Activated CD4-positive, alpha-beta memory T cell treated with anti-CD3 and anti-CD28 coated beads, Interleukin-2, amount 10 ng/mL, durations not matched to agents 7 days and 5 days (primary cell): ENCODE results near the gene IBSP. TPM values are rescaled to one million over a fixed set of nuclear protein-coding genes. Genes with fewer than 3 reads are reported as not detected.

ENCODE experiments used
- CTCF ChIA-PET: fragments of 350-600 bp; sonication (Branson Sonifier 250); formaldehyde crosslinking; loops from one replicate; lab custom pipeline; 2021; ENCODE audit warnings: antibody characterized with exemption, inconsistent platforms; lab: Charles Lee
- POLR2A ChIA-PET: fragments of 350-600 bp; sonication (Branson Sonifier 250); formaldehyde crosslinking; loops from one replicate; lab custom pipeline; 2021; ENCODE audit warnings: antibody characterized with exemption; lab: Charles Lee
- DNase-seq: peaks from one replicate; pipeline ENCODE4 v3.0.0-alpha.2; 2020
- H3K27ac Mint-ChIP-seq: one replicate; pipeline ENCODE4 v1.8.0; 2021; ENCODE audit warnings: mild to moderate bottlenecking, mixed read lengths
- H3K27me3 Mint-ChIP-seq: one replicate; pipeline ENCODE4 v1.8.0; 2021; ENCODE audit warnings: mixed read lengths
- H3K36me3 Mint-ChIP-seq: one replicate; pipeline ENCODE4 v1.8.0; 2021; ENCODE audit warnings: low read depth, mixed read lengths
- H3K4me1 Mint-ChIP-seq: one replicate; pipeline ENCODE4 v1.8.0; 2021; ENCODE audit warnings: mixed read lengths
- H3K4me3 Mint-ChIP-seq: one replicate; pipeline ENCODE4 v1.8.0; 2021; ENCODE audit warnings: mild to moderate bottlenecking, mixed read lengths
- H3K9me3 Mint-ChIP-seq: one replicate; pipeline ENCODE4 v1.8.0; 2021; ENCODE audit warnings: mixed read lengths
- total RNA-seq, 2 experiments: library from RNA; stranded (reverse); gene quantifications; one replicate each; pipeline ENCODE4 v1.2.3, GENCODE V29; 2021

IBSP gene, protein sequence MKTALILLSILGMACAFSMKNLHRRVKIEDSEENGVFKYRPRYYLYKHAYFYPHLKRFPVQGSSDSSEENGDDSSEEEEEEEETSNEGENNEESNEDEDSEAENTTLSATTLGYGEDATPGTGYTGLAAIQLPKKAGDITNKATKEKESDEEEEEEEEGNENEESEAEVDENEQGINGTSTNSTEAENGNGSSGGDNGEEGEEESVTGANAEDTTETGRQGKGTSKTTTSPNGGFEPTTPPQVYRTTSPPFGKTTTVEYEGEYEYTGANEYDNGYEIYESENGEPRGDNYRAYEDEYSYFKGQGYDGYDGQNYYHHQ
- not detected for total RNA-seq

DNA sequence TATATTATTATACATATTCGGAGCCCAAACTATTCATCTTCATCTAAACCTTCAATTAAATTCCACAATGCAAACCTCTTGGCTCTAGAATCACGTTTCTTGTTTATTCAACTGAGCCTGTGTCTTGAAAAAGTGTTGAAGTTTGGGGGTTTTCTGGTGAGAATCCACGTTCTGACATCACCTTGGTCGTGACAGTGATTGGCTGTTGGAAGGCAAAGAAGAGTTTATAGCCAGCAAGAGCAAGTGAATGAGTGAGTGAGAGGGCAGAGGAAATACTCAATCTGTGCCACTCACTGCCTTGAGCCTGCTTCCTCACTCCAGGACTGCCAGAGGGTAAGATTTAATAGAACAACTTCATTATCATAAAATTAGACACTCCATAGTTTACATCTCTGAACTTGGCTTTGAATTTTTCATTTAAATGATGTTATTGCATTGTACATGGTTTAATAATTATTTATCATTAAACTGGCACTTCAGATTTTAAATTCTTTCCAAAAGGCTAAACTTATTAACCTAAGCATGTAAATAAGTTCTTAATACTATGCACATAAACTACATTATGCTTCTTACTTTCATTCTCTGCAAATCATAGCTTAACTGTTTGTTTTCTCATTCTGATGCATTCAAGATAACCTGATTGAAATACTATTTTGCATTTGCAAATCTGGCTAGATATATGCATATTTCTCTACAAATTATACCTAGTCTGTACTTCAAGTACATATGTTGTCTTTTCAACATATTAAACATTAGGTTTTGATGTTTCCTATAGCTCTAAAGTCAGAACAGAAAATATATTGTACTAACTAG, at the start of gene IBSP:
Gene IBSP (plus strand): TSS at position 254 of the 813 bp plus-strand sequence. CDS start 2,808 bp downstream, outside the sequence.
- Mint-ChIP-seq H3K4me1 (no peaks in the 10 kb centered on the region), H3K27me3 (peaks cover 2% of the 10 kb centered on the region), H3K9me3 (no peaks in the 10 kb centered on the region), H3K27ac (no peak within 1 kb of the TSS), H3K4me3 (no peak within 1 kb of the TSS), H3K36me3 (no peaks in the 10 kb centered on the region)
- DNase-seq = no peak
- CTCF ChIA-PET = no interaction called here
- POLR2A ChIA-PET = no interaction called here

DNA sequence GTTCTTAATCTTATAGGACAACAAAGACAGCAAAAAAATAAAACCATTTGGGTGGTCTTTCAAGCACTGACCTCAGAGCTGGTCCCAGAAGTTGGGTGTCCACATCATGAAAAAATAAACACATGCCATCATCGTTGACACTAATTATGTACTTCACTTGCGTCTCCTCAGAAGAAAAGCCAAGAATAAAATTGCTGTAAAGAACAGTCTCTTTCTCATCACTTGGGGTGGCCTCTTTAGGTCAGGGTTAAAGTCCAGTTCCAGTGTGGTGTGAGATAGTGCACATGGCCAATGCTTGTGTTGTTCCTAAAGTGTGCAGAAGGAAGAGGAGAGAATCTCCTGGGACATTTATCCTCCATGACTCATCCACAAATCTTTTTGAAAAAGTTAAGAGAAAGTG, 49.5 kb upstream of the IBSP start:
- H3K4me1 Mint-ChIP-seq = no peaks in the 10 kb centered on the region
- DNase-seq = no peak
- H3K9me3 Mint-ChIP-seq = peaks cover 2% of the 10 kb centered on the region
- no peak overlapping the region for H3K4me3 Mint-ChIP-seq
- ChIA-PET POLR2A (no interaction called here), CTCF (no interaction called here)
- no peak overlapping the region for H3K27ac Mint-ChIP-seq
- no peaks in the 10 kb centered on the region for H3K36me3 Mint-ChIP-seq
- peaks cover 2% of the 10 kb centered on the region for H3K27me3 Mint-ChIP-seq

DNA sequence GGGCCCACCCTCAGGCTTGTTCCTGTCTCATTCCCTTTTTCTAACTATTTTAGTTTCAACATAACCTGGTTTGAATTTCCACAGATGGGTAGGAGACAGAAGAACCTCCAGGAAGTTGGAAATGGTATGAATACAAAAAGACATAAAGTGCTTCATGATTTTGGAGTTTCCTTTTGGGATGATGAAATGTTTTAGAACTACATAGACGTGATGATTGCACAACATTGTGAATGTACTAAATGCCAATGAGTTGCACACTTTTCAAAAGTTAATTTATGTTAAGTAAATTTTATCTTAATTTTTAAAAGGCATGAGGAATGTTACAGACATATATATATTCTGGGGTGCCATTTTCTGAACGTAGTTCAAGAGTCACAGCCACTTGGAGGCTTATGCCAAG, 41.1 kb upstream of the IBSP start:
- POLR2A ChIA-PET = no interaction called here
- Mint-ChIP-seq H3K4me1 (no peaks in the 10 kb centered on the region), H3K27me3 (peaks cover 2% of the 10 kb centered on the region), H3K36me3 (no peaks in the 10 kb centered on the region), H3K27ac (no peak overlapping the region), H3K4me3 (no peak overlapping the region), H3K9me3 (no peaks in the 10 kb centered on the region)
- no peak for DNase-seq
- CTCF ChIA-PET = no interaction called here

- H3K36me3 Mint-ChIP-seq = no peaks in the 10 kb centered on the region
- POLR2A ChIA-PET = no interaction called here
- CTCF ChIA-PET = no interaction called here
- no peak for DNase-seq
- H3K9me3 Mint-ChIP-seq = no peaks in the 10 kb centered on the region
- H3K27me3 Mint-ChIP-seq = peaks cover 2% of the 10 kb centered on the region
- no peaks in the 10 kb centered on the region for H3K4me1 Mint-ChIP-seq
- H3K4me3 Mint-ChIP-seq = no peak overlapping the region
- no peak overlapping the region for H3K27ac Mint-ChIP-seq
Measured at GRCh38 chr4:87762311-87762710, 37.0 kb upstream of the IBSP start.

GRCh38 chr4:87781569-87781968, 17.8 kb upstream of the IBSP start:
- POLR2A ChIA-PET = no interaction called here
- H3K9me3 Mint-ChIP-seq = peaks cover 2% of the 10 kb centered on the region
- DNase-seq = no peak
- H3K27me3 Mint-ChIP-seq = peaks cover 8% of the 10 kb centered on the region
- no peaks in the 10 kb centered on the region for H3K4me1 Mint-ChIP-seq
- no peak overlapping the region for H3K4me3 Mint-ChIP-seq
- CTCF ChIA-PET = no interaction called here
- H3K36me3 Mint-ChIP-seq = no peaks in the 10 kb centered on the region
- no peak overlapping the region for H3K27ac Mint-ChIP-seq

DNA sequence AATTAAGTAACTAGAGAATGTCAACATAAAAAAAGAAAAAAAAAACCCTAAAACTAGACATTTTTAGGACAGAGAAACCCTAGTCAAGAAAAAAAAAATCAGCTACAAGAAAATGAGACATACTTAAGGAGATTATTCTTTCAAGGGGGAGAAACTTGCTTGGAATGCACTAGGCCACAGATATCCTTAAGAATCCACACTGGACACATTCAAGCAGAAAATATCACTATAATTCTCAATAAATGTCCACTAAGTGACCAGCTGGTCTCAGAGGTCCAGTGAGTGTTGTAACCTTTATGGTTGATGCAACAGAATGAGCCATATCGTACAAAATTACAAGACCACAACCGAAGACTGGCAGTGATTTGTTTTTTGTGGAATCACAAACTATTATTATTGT, 15.6 kb upstream of the IBSP start:
- Mint-ChIP-seq H3K4me1 (no peaks in the 10 kb centered on the region), H3K36me3 (no peaks in the 10 kb centered on the region), H3K27ac (no peak overlapping the region), H3K4me3 (no peak overlapping the region), H3K27me3 (peaks cover 5% of the 10 kb centered on the region), H3K9me3 (peaks cover 2% of the 10 kb centered on the region)
- POLR2A ChIA-PET = no interaction called here
- CTCF ChIA-PET = no interaction called here
- no peak for DNase-seq

GRCh38 chr4:87785731-87786509, 13.4 kb upstream of the IBSP start:
- H3K36me3 Mint-ChIP-seq = no peaks in the 10 kb centered on the region
- H3K4me3 Mint-ChIP-seq = no peak overlapping the region
- CTCF ChIA-PET = no interaction called here
- no peaks in the 10 kb centered on the region for H3K4me1 Mint-ChIP-seq
- no peak for DNase-seq
- POLR2A ChIA-PET = no interaction called here
- no peak overlapping the region for H3K27ac Mint-ChIP-seq
- peaks cover 5% of the 10 kb centered on the region for H3K27me3 Mint-ChIP-seq
- peaks cover 2% of the 10 kb centered on the region for H3K9me3 Mint-ChIP-seq

GRCh38 chr4:87802858-87803257, 3.5 kb downstream of the IBSP start:
- Mint-ChIP-seq H3K27ac (no peak overlapping the region), H3K4me3 (no peak overlapping the region), H3K9me3 (no peaks in the 10 kb centered on the region), H3K27me3 (peaks cover 2% of the 10 kb centered on the region), H3K36me3 (no peaks in the 10 kb centered on the region), H3K4me1 (no peaks in the 10 kb centered on the region)
- CTCF ChIA-PET = no interaction called here
- POLR2A ChIA-PET = no interaction called here
- no peak for DNase-seq

DNA sequence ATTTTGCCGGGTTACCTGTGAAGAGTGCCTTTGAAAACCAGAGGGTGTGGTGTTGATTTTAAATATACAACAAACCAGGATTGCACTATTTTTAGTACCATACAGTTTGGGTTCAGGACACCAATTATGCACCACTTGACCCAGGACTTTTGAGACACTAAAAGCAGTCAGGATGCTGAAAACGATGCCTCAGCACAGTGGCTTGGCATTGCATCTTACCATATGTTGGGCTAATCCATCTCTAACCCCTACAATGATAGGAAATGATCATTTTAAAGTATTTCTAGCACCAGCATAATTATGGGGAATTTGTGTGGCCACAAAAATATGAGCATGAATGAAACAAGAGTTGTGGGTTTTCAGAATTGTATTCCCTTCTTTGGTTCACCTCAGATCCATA, 4.1 kb downstream of the IBSP start:
- no peaks in the 10 kb centered on the region for H3K36me3 Mint-ChIP-seq
- H3K4me1 Mint-ChIP-seq = no peaks in the 10 kb centered on the region
- ChIA-PET POLR2A (no interaction called here), CTCF (no interaction called here)
- peaks cover 2% of the 10 kb centered on the region for H3K27me3 Mint-ChIP-seq
- no peak overlapping the region for H3K4me3 Mint-ChIP-seq
- H3K9me3 Mint-ChIP-seq = no peaks in the 10 kb centered on the region
- H3K27ac Mint-ChIP-seq = no peak overlapping the region
- no peak for DNase-seq

- no peak for DNase-seq
- no peaks in the 10 kb centered on the region for H3K4me1 Mint-ChIP-seq
- peaks cover 2% of the 10 kb centered on the region for H3K27me3 Mint-ChIP-seq
- H3K4me3 Mint-ChIP-seq = no peak overlapping the region
- CTCF ChIA-PET = interaction anchor here (0.6 kb wide), 1 partner anchor 121 kb away, joined by 3 read pairs; no protein-coding TSS in a partner anchor
- no peaks in the 10 kb centered on the region for H3K9me3 Mint-ChIP-seq
- no peak overlapping the region for H3K27ac Mint-ChIP-seq
- no peaks in the 10 kb centered on the region for H3K36me3 Mint-ChIP-seq
- POLR2A ChIA-PET = no interaction called here
Measured at GRCh38 chr4:87804871-87805270, 5.5 kb downstream of the IBSP start.

GRCh38 chr4:87805971-87806370, 6.6 kb downstream of the IBSP start:
- Mint-ChIP-seq H3K4me3 (no peak overlapping the region), H3K36me3 (no peaks in the 10 kb centered on the region), H3K27me3 (peaks cover 1% of the 10 kb centered on the region), H3K27ac (no peak overlapping the region), H3K9me3 (no peaks in the 10 kb centered on the region), H3K4me1 (no peaks in the 10 kb centered on the region)
- POLR2A ChIA-PET = no interaction called here
- DNase-seq = no peak
- CTCF ChIA-PET = no interaction called here

- Mint-ChIP-seq H3K27ac (no peak overlapping the region), H3K27me3 (peaks cover 2% of the 10 kb centered on the region), H3K9me3 (no peaks in the 10 kb centered on the region), H3K4me1 (no peaks in the 10 kb centered on the region), H3K36me3 (no peaks in the 10 kb centered on the region), H3K4me3 (no peak overlapping the region)
- ChIA-PET POLR2A (no interaction called here), CTCF (no interaction called here)
- DNase-seq = no peak
Measured at GRCh38 chr4:87806520-87806919, 7.2 kb downstream of the IBSP start.

DNA sequence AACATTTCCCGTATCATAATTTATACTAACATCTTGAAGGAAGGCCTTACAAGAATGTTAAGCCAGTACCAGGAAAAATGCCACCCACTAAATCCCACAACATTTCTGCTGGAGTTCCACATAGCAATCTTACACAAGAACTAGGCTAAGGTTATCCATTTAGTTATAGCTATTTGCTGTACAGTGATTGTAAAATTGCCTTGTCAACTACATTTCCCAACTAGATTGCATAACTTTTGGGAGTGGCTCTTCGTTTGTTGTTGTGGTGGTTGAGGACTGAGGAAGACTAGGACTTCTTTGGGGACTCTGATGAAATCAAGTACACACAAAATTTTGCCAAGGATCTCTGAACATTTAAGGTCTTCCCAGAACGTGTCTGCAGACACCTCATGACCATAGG, 8.0 kb downstream of the IBSP start:
- no peak for DNase-seq
- Mint-ChIP-seq H3K4me3 (no peak overlapping the region), H3K4me1 (no peaks in the 10 kb centered on the region), H3K27ac (no peak overlapping the region), H3K27me3 (peaks cover 2% of the 10 kb centered on the region), H3K36me3 (no peaks in the 10 kb centered on the region), H3K9me3 (no peaks in the 10 kb centered on the region)
- ChIA-PET CTCF (no interaction called here), POLR2A (no interaction called here)
